Renal cortex interstitium (tissue), 15 donors: ENCODE measurements around the gene NUP43. TPM values are rescaled to one million over a fixed set of nuclear protein-coding genes. Genes with fewer than 3 reads are reported as not detected.
"Not testable (repeated sequence)": the region's sequence is repeated elsewhere in the genome, so short reads cannot be mapped to it uniquely, and the experiment has no call there.

Experiments used
- DNase-seq, 11 donors: peaks; one replicate each; pipeline ENCODE4 v3.0.0-alpha.2; 2013; ENCODE audit warnings: low read depth in 9 of 11, low spot score in 4 of 11; ENCODE audit errors: extremely low read depth in 1 of 11
- long read RNA-seq, 16 experiments: transcript quantifications; one replicate each; lab custom pipeline, GENCODE V29; 2026
- polyA plus RNA-seq, 3 donors: library from polyadenylated mRNA; unstranded; fragments of 120-200 nt; gene quantifications; one replicate each; pipeline ENCODE4 v1.2.1, GENCODE V29; 2013; ENCODE audit not compliant: insufficient read length in 3 of 3

NUP43 gene, protein sequence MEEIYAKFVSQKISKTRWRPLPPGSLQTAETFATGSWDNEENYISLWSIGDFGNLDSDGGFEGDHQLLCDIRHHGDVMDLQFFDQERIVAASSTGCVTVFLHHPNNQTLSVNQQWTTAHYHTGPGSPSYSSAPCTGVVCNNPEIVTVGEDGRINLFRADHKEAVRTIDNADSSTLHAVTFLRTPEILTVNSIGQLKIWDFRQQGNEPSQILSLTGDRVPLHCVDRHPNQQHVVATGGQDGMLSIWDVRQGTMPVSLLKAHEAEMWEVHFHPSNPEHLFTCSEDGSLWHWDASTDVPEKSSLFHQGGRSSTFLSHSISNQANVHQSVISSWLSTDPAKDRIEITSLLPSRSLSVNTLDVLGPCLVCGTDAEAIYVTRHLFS
- polyA plus RNA-seq, result 10 to 100 TPM; 42.0 to 47.8 (median 46.7) TPM
- long read RNA-seq, donor 1, partial matches to known transcripts, result 0 of 2 reads
- long read RNA-seq, donor 1, other reads (novel, unspliced or antisense), result 0 of 2 reads
- long read RNA-seq, donor 2, transcript NUP43-201 (8 exons, 3,874 nt), result major isoform, 6 of 11 reads
- long read RNA-seq, donor 2, partial matches to known transcripts, result 5 of 11 reads
- long read RNA-seq, donor 2, other reads (novel, unspliced or antisense), result 0 of 11 reads
- long read RNA-seq, donor 3, transcript NUP43-201 (8 exons, 3,874 nt), result major isoform, 7 of 20 reads
- long read RNA-seq, donor 3, partial matches to known transcripts, result 13 of 20 reads
- long read RNA-seq, donor 3, other reads (novel, unspliced or antisense), result 0 of 20 reads
- long read RNA-seq, donor 4, partial matches to known transcripts, result 0 of 2 reads
- long read RNA-seq, donor 4, other reads (novel, unspliced or antisense), result 0 of 2 reads
- long read RNA-seq, donor 5, result 0 reads
- long read RNA-seq, donor 6, transcript NUP43-201 (8 exons, 3,874 nt), result major isoform, 10 of 29 reads
- long read RNA-seq, donor 6, partial matches to known transcripts, result 18 of 29 reads
- long read RNA-seq, donor 6, other reads (novel, unspliced or antisense), result 0 of 29 reads
- long read RNA-seq, donor 7, transcript NUP43-201 (8 exons, 3,874 nt), result major isoform, 11 of 18 reads
- long read RNA-seq, donor 7, partial matches to known transcripts, result 7 of 18 reads
- long read RNA-seq, donor 7, other reads (novel, unspliced or antisense), result 0 of 18 reads
- long read RNA-seq, donor 8, result 0 reads
- long read RNA-seq, donor 9, partial matches to known transcripts, result 6 of 15 reads
- long read RNA-seq, donor 9, other reads (novel, unspliced or antisense), result 5 of 15 reads
- long read RNA-seq, donor 10, transcript NUP43-201 (8 exons, 3,874 nt), result major isoform, 6 of 12 reads
- long read RNA-seq, donor 10, partial matches to known transcripts, result 6 of 12 reads
- long read RNA-seq, donor 10, other reads (novel, unspliced or antisense), result 0 of 12 reads
- long read RNA-seq, donor 11, partial matches to known transcripts, result 0 of 4 reads
- long read RNA-seq, donor 11, other reads (novel, unspliced or antisense), result 0 of 4 reads
- long read RNA-seq, donor 12, partial matches to known transcripts, result 0 of 4 reads
- long read RNA-seq, donor 12, other reads (novel, unspliced or antisense), result 0 of 4 reads
- long read RNA-seq, donor 13, result 0 reads
- long read RNA-seq, donor 14, transcript NUP43-201 (8 exons, 3,874 nt), result major isoform, 5 of 16 reads
- long read RNA-seq, donor 14, partial matches to known transcripts, result 11 of 16 reads
- long read RNA-seq, donor 14, other reads (novel, unspliced or antisense), result 0 of 16 reads
- long read RNA-seq, donor 15, partial matches to known transcripts, result 0 of 2 reads
- long read RNA-seq, donor 15, other reads (novel, unspliced or antisense), result 0 of 2 reads
- long read RNA-seq, donor 16, transcript NUP43-201 (8 exons, 3,874 nt), result major isoform, 14 of 40 reads
- long read RNA-seq, donor 16, partial matches to known transcripts, result 25 of 40 reads
- long read RNA-seq, donor 16, other reads (novel, unspliced or antisense), result 0 of 40 reads

DNA sequence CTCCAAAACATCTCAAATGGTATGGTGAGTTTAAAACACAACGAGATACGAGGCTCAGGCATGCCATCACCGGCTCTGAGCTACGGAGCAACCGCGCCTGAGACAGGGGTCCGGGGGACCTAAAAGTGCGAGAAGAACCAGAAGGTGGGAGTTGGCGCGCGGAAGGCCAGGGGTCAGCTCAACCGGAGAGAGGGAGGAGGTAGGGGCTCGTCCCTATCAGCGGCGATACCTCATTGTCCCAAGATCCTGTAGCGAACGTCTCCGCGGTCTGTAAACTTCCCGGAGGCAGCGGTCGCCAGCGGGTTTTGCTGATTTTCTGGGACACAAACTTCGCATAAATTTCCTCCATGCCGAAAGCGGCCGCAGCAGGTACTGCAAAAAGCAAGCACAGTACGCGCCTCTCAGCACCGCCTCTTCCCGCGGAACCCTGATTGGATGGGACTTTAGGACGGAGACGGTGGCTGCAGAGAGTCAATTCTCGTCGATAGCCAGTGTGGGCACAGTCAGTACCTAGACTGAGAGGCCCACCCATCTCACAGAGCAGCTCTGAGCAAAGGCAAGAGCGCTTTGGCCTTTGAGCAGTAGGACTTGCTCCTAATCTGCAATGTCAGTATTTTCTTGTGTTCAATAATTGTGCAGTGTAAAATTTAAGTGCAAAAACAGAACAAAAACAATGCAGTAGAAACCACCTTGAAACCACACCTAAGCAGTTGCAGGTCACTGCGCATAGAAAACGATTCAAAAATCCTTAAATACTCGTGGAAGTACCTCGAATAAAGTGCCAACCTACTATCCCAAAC is at the start of gene NUP43:
NUP43 (minus strand) TSS at position 383 of the 800 bp plus-strand sequence; CDS start at position 349, 34 bp downstream.
- peak; percentile 87 to 97 (median 92) for DNase-seq

DNA sequence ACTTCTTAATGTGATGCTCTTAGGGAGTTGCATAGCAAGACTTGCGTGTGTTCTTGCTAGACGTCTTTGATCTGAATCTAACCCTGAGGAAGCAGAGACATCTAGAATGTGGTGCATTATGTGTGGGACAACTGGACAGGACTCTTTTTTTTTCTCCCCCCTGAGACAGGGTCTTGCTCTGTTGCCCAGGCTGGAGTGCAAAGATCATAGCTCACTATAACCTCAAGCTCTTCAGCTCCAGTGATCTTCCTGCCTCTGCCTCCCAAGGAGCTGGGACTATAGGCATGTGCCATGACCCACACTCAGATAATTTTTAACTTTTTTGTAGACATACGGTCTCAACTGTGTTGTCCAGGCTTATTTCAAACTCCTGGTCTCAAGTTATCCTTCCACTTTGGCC is 37.2 kb upstream of the NUP43 start:
- DNase-seq, result no peak

DNA sequence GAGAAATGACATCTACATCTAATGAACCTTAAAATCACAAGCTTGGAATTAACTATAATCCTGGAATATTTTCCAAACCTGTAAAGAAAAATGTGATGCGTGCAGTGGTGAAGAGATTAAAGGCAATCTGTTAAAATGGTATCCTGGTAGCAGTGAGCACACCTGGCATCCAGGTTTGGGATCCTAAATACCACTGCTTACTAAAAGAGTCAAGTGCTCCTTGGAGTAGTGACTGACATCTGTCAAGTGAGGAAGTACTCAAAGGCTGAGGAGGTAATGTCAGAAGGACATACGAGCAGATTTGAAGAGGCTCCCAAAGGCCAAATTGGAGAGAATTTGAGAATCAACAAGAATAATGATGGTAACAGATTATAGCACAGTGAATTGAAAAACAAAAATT is 36.0 kb upstream of the NUP43 start:
- DNase-seq, result no peak

DNA sequence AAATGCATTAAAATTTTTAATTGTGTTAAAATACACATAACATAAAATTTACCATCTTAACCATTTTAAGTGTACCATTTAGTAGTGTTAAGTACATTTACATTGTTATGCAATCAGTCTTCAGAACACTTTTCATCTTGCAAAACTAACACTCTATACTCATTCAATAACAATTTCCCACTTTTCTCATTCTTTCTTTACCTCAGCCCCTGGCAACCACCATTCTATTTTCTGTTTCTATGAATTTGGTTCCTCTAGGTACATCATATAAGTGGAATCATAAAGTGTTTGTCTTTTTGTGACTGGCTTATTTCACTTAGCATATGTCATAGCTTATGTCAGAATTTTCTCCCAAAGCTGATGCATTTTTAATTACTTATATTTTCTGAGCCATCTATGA is 35.4 kb upstream of the NUP43 start:
- no peak for DNase-seq

DNA sequence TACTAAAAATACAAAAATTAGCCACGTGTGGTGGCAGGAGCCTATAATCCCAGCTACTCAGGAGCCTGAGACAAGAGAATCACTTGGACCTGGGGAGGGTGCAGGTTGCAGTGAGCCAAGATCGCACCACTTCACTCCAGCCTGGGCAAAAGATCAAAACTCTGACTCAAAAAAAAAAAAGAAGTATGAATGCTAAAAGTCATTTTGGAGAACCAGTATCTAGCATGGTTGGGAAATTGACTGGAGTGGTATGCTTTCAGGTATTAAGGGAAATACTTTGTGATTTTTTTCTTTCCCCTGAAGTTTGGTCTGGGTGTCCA is 33.3 kb upstream of the NUP43 start:
- DNase-seq, result no peak

DNA sequence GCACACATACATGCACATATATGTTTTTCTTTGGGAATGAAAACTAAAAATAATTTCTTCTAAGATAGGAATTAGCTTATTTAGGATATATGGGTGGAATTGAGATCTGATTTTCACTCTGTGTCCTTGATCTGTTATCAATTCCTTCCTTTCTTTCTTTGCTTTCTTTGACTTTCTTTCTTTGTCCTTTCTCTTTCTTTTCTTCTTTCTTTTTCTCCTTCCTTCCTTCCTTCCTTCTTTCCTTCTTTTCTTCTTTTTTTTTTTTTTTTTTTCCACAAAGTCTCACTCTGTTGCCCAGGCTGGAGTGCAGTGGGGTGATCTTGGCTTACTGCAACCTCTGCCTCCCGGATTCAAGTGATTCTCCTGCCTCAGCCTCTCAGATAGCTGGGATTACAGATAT is 31.3 kb upstream of the NUP43 start:
- DNase-seq, result no peak

DNA sequence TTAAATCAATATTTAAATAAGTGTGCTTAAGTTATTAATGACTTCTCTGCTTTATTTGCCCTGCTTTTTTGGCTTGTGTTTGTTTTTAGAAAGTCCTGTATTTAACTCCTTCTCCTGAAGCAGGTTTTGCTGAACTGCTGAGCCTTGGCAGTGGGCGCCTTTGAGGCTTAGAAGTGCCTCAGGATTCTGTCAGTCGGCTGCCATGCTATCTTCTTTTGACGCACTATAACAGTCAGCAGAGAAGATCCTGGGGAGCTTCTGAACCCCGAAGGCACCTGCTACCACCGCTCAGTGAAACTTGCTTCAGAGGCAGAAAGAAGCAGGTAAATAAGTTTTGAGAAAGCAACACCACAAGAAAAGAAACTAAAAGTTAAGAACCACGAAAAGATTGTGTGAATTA is 25.6 kb upstream of the NUP43 start:
- no peak for DNase-seq

DNA sequence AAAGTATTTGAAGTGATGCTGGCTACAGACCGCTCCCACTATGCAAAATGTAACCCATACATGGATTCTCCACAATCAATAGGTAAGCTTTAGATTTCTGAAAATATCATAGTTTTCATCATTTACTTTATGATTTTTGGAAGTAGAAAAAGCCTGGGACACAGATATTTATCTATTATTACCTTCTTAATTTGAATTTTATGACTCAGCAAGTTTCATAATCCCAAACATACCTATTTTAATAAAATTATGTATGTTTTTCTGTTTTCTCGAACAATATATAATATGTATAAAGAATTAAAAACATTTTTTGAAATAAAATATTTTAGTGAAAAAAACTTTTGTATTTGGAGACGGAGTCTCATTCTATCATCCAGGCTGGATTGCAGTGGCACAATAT is 24.9 kb upstream of the NUP43 start:
- DNase-seq, result no peak

DNA sequence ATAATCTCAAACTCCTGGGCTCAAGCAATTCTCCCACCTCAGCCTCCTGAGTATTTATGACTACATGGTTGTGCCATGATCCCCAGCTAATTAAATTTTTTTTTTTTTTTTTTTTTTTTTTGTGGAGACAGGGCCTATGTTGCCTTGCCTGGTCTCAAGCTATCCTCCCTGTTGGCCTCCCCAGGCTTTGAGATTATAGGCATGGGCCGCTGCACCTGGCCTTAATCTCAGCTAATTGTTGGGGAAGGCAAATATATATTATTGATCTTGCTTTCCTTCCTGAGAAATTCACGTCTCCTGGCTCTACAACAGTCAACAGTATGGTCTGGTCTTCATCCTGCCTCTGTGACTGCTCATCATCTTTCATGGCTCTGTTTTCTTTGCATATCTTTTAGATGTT is 23.3 kb upstream of the NUP43 start:
- no peak for DNase-seq

DNA sequence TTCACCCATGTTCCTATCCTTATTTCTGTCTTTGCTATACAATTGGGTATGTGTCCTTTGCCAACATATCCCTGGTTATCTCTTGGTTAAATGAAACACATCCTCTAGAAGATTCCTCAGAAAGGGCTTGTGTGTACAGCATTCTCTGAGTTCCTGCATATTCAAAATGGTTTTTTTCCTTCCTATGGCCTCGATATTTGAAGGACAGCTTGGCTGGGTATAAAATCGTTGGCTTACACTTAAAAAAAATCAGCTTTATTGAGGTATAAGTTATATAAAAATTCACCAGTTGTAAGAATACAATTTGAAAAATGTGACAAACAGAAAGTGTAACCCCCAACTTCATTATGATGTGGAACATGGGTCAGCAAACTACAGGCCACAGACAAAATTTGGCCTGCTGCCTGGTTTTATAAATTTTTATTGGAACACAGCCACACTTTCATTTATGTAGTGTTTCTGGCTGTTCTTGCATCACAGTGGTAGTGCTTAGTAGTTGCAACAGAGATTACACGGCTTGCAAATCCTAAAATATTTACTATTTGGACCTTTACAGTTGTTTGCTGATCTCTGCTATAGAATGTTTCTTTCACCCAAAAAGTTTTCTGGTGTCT is 19.9 kb upstream of the NUP43 start:
- DNase-seq, result no peak

DNA sequence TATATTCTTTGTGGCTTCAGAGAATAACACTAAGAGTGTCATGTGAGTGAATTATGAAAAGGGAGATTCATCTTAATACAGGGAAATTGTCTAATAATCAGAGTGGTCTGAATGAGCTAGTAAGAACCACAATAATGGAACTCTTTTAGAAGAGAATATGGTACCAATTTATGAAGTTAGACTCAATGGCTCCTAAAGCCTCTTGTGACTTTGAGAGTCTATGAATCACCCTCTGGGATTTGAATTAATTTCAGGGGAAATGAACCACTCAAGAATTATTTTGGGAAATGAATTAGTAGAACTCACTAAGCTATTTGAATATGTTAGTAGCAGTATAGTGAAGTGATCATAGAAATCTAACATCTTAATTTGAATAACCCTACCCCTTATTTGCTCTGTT is 17.5 kb upstream of the NUP43 start:
- DNase-seq, result no peak

DNA sequence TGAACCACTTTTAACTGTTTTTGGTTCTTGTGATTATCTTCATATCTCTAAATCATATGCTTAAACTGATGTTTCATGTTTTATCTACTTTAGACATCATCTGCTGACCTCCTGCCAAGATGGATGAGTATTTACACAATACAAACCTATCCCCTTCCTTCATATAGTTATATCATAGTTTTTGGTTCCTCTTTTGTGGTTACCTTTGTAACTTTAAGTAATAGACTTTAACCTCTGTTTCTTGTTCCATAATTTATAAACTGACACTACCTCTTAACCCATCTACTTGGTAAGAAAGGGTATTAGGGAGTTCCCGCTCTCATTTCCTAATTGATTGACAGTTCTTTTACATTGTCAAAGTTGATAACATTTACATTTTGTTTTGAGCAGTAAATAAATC is 15.1 kb upstream of the NUP43 start:
- no peak for DNase-seq

DNA sequence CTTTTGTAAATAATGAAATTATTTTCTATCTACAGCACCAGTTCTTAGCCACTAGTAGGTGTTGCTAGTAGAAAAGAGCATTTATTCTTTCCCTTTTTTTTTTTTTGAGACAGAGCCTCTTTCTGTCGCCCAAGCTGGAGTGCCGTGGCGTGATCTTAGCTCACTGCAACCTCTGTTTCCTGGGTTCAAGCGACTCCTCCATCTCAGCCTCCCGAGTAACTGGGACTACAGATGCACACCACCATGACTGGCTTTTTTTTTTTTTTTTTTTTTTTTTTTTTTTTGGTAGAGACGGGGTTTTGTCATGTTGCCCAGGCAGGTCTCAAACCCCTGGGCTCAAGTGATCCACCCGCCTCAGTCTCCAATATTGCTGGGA is 9.9 kb upstream of the NUP43 start:
- DNase-seq, result no peak

DNA sequence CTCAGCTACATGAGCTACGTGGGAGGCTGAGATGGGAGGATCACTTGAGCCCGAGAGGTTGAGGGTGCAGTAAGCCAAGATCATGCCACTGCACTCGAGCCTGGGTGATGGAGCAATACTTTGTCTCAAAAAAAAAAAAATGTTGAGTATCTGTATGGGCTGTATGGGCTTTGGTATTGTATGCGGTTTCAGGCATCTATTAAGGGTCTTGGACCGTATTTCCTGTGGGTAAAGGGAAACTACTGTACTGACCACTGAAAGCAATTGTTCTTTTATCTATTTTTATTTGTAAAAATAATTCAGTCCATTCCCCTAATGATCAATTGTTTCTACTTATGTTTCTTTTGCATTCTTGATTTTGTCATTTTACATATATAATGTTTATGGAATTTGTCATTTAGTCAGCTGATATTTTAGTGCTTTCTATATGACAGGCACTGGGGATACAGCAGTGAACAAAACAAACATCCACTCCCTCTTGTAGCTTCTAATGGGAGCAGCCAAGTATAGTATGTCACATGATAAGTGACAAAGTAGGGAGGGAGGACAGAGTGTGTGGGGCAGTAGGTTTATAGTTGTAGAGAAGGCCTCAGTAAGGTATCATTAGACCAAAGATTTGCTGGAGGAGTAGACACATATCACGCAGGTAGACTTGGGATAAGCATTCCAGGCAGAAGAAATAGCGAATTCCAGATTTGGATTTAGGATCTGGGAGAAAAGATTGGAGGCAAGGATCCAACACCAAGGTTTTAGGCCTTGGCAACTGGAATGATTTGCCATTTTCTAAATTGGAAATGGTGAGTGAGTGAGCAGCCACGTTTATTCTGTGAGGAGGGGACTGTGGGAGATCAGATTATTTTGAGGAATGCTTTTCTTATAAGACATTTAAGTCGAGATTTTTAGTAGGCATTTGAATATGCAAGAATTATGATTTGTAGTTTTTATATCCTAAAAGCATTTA is 9.3 kb upstream of the NUP43 start:
- peak in 1 of 11 donors; percentile 8 for DNase-seq

DNA sequence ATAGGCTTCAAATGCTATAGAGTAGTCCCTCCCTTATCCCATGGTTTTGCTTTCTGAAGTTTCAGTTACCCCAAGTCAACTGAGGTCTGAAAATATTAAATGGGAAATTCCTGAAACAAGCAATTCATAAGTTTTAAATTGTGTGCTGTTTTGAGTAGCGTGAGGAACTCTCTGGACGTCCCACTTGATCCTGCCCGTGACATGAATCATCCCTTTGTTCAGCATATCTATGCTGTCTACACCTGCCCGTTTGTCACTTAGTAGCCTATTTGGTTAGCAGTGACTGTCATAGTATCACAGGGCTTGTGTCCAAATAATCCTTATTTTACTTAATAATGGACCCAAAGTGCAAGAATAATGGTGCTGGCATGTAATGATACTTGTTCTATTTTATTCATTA is 8.2 kb upstream of the NUP43 start:
- DNase-seq, result no peak

DNA sequence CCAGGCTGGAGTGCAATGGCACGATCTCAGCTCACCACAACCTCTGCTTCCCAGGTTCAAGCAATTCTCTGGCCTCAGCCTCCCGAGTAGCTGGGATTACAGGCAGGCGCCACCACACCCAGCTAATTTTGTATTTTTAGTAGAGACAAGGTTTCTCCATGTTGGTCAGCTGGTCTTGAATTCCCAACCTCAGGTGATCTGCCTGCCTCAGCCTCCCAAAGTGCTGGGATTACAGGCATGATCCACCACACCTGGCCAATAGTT is 7.0 kb upstream of the NUP43 start:
- not testable (repeated sequence) for DNase-seq
